Endometrial microvascular endothelial cells (primary cell): ENCODE data around the gene EMB. TPM values are rescaled to one million over a fixed set of nuclear protein-coding genes. Genes with fewer than 3 reads are reported as not detected.

Source experiments
- in situ Hi-C: cut with HindIII; loops from 2 replicates; pipeline ENCODE4 v1.10.0; 2017; ENCODE audit warnings: low sequenced_read_pairs, low pct_unique_long_range_greater_than_20kb; ENCODE audit errors: inconsistent ontology term
- total RNA-seq: library from RNA; depleted of rRNA; stranded (reverse); fragments of >200 nt; gene quantifications from one replicate; pipeline ENCODE4 v1.2.3, GENCODE V29; 2015; ENCODE audit errors: inconsistent ontology term

EMB gene
- total RNA-seq, 1 donor from 2014 or later: not detected

- in situ Hi-C loops: no loop called here
These were observed 81.9 kb downstream of the EMB start for GRCh38 chr5:50359187-50359586.

- in situ Hi-C loops: no loop called here
These were observed 88.7 kb downstream of the EMB start for GRCh38 chr5:50352382-50352781.

Other genes with a start within 250 kb of the EMB start
- gene PARP8, start 225.3 kb upstream of the EMB start, total RNA-seq: 0.09 TPM